HEK293 (cell line): ENCODE measurements around the gene COL6A2.
A peak's percentile ranks its signal among the peaks of the same experiment; 100 is the strongest.

ENCODE experiments used
- CTCF ChIA-PET: fragments of 350-600 bp; formaldehyde crosslinking; extraction: SDS; loops from one replicate; lab custom pipeline; 2021; ENCODE audit warnings: antibody characterized with exemption; lab: Yijun Ruan, JAX
- POLR2A ChIA-PET: fragments of 300-600 bp; formaldehyde crosslinking; extraction: SDS; loops from one replicate; lab custom pipeline; 2020; ENCODE audit warnings: antibody characterized with exemption, inconsistent platforms; lab: Yijun Ruan, JAX
- H3K27ac ChIP-seq: fragments of 200-500 bp; sonication (Bioruptor generic); 2 replicates; pipeline ENCODE4 v1.5.1; 2014; ENCODE audit warnings: low read depth, low read length, control low read depth, inconsistent platforms; ENCODE audit errors: extremely low read depth
- H3K36me3 ChIP-seq, 2 experiments: fragments of 200-500 bp in 1 of 2; sonication (Bioruptor generic) in 1 of 2; 1 replicate in 1 of 2; 2 replicates in 1 of 2; pipeline ENCODE4 v1.5.1; 2014 to 2017; ENCODE audit warnings: inconsistent platforms in 2 of 2, low read length in 2 of 2; ENCODE audit not compliant: control insufficient read depth in 2 of 2, insufficient read depth in 1 of 2
- H3K4me1 ChIP-seq: fragments of 200-500 bp; sonication (Bioruptor generic); 2 replicates; pipeline ENCODE4 v1.5.1; 2014; ENCODE audit warnings: mild to moderate bottlenecking, low read length, inconsistent platforms; ENCODE audit not compliant: control insufficient read depth, insufficient read depth
- H3K4me3 ChIP-seq: 2 replicates; pipeline ENCODE4 v1.5.1; 2011; ENCODE audit warnings: low read depth, mild to moderate bottlenecking, control low read depth, low read length, moderate library complexity
- H3K9me3 ChIP-seq: fragments of 200-500 bp; sonication (Bioruptor generic); 2 replicates; pipeline ENCODE4 v1.5.1; 2014; ENCODE audit warnings: low read depth, low read length, inconsistent platforms; ENCODE audit not compliant: control insufficient read depth, insufficient read depth
- GLIS2 ChIP-seq: fragments of 450-650 bp; formaldehyde crosslinking; IDR thresholded peaks from 2 replicates; pipeline ENCODE4 v1.5.1; 2016; ENCODE audit warnings: missing biosample characterization, missing genetic modification characterization
- OVOL3 ChIP-seq: fragments of 450-650 bp; formaldehyde crosslinking; IDR thresholded peaks from 2 replicates; pipeline ENCODE4 v1.5.1; 2016; ENCODE audit warnings: missing biosample characterization, missing genetic modification characterization
- PRDM1 ChIP-seq: fragments of 450-650 bp; formaldehyde crosslinking; IDR thresholded peaks from 2 replicates; pipeline ENCODE4; 2016; ENCODE audit warnings: missing biosample characterization, missing genetic modification characterization
- SP7 ChIP-seq: fragments of 450-650 bp; formaldehyde crosslinking; IDR thresholded peaks from 2 replicates; pipeline ENCODE4 v1.5.1; 2016; ENCODE audit warnings: missing biosample characterization, missing genetic modification characterization
- ZBTB49 ChIP-seq: fragments of 450-650 bp; formaldehyde crosslinking; IDR thresholded peaks from 2 replicates; pipeline ENCODE4 v1.5.1; 2016; ENCODE audit warnings: missing biosample characterization, missing genetic modification characterization, low read depth
- ZFHX2 ChIP-seq: fragments of 450-650 bp; formaldehyde crosslinking; conservative IDR thresholded peaks from 2 replicates; pipeline ENCODE4 v1.5.1; 2016; ENCODE audit warnings: missing biosample characterization, missing genetic modification characterization
- ZFP41 ChIP-seq: fragments of 450-650 bp; formaldehyde crosslinking; IDR thresholded peaks from 2 replicates; pipeline ENCODE4 v1.5.1; 2016; ENCODE audit warnings: missing biosample characterization, missing genetic modification characterization, borderline replicate concordance
- ZIC2 ChIP-seq: fragments of 450-650 bp; formaldehyde crosslinking; IDR thresholded peaks from 2 replicates; pipeline ENCODE4 v1.5.1; 2016; ENCODE audit warnings: missing biosample characterization, missing genetic modification characterization
- ZNF10 ChIP-seq: fragments of 450-650 bp; formaldehyde crosslinking; IDR thresholded peaks from 2 replicates; pipeline ENCODE4 v1.5.1; 2017; ENCODE audit warnings: missing biosample characterization, missing genetic modification characterization
- ZNF155 ChIP-seq: fragments of 450-650 bp; formaldehyde crosslinking; IDR thresholded peaks from 2 replicates; pipeline ENCODE4 v1.5.1; 2016; ENCODE audit warnings: missing biosample characterization, missing genetic modification characterization
- ZNF223 ChIP-seq: fragments of 450-650 bp; formaldehyde crosslinking; IDR thresholded peaks from 2 replicates; pipeline ENCODE4 v1.5.1; 2016; ENCODE audit warnings: missing biosample characterization, missing genetic modification characterization
- ZNF23 ChIP-seq: fragments of 450-650 bp; formaldehyde crosslinking; IDR thresholded peaks from 2 replicates; pipeline ENCODE4 v1.5.1; 2016; ENCODE audit warnings: missing biosample characterization, missing genetic modification characterization, borderline replicate concordance
- ZNF280C ChIP-seq: fragments of 450-650 bp; formaldehyde crosslinking; IDR thresholded peaks from 2 replicates; pipeline ENCODE4 v1.5.1; 2016; ENCODE audit warnings: missing biosample characterization, missing genetic modification characterization
- ZNF311 ChIP-seq: fragments of 450-650 bp; formaldehyde crosslinking; IDR thresholded peaks from 2 replicates; pipeline ENCODE4 v1.5.1; 2017; ENCODE audit warnings: missing biosample characterization, missing genetic modification characterization, borderline replicate concordance
- ZNF426 ChIP-seq: fragments of 450-650 bp; formaldehyde crosslinking; IDR thresholded peaks from 2 replicates; pipeline ENCODE4 v1.5.1; 2017; ENCODE audit warnings: missing biosample characterization, missing genetic modification characterization, mild to moderate bottlenecking, inconsistent platforms, moderate library complexity
- ZNF530 ChIP-seq: fragments of 450-650 bp; formaldehyde crosslinking; IDR thresholded peaks from 2 replicates; pipeline ENCODE4 v1.5.1; 2016; ENCODE audit warnings: low read depth, missing biosample characterization, missing genetic modification characterization
- ZNF544 ChIP-seq: fragments of 450-650 bp; formaldehyde crosslinking; IDR thresholded peaks from 2 replicates; pipeline ENCODE4 v1.5.0; 2017; ENCODE audit warnings: missing biosample characterization, missing genetic modification characterization
- ZNF571 ChIP-seq: fragments of 450-650 bp; formaldehyde crosslinking; IDR thresholded peaks from 2 replicates; pipeline ENCODE4 v1.5.0; 2017; ENCODE audit warnings: missing biosample characterization, missing genetic modification characterization
- ZNF660 ChIP-seq: fragments of 450-650 bp; IDR thresholded peaks from 2 replicates; pipeline ENCODE4 v1.5.1; 2018; ENCODE audit warnings: missing biosample characterization, mild to moderate bottlenecking, missing genetic modification characterization
- ZSCAN23 ChIP-seq: fragments of 450-650 bp; formaldehyde crosslinking; IDR thresholded peaks from 2 replicates; pipeline ENCODE4 v1.5.1; 2016; ENCODE audit warnings: missing biosample characterization, missing genetic modification characterization
- ZSCAN30 ChIP-seq: fragments of 450-650 bp; IDR thresholded peaks from 2 replicates; pipeline ENCODE4 v1.5.1; 2018; ENCODE audit warnings: missing biosample characterization, mild to moderate bottlenecking, missing genetic modification characterization, moderate library complexity
- TF ChIP-seq, protein P1 (sequence below): fragments of 450-650 bp; formaldehyde crosslinking; IDR thresholded peaks from 2 replicates; pipeline ENCODE4 v1.5.1; 2016; ENCODE audit warnings: missing biosample characterization, missing genetic modification characterization
- TF ChIP-seq, protein P2 (sequence below): fragments of 450-650 bp; formaldehyde crosslinking; IDR thresholded peaks from 2 replicates; pipeline ENCODE4 v1.5.1; 2016; ENCODE audit warnings: missing biosample characterization, missing genetic modification characterization

COL6A2 gene

GRCh38 chr21:46157396-46157986 lies 59.6 kb downstream of the COL6A2 start:
- no peaks in the 10 kb centered on the region for H3K9me3 ChIP-seq
- CTCF ChIA-PET: interaction anchor here (0.9 kb wide), 1 partner anchor 14 kb away, joined by 4 read pairs; no protein-coding TSS in a partner anchor
- TF ChIP-seq PRDM1 (tag by site-specific recombination) (no peak), GLIS2 (tag by site-specific recombination) (0 out of 2 replicates have a peak, but pooled peaks have one; percentile 8)
- TF ChIP-seq, all 188 proteins: peak for 1
- Histone ChIP-seq H3K4me1 (no peaks in the 10 kb centered on the region), H3K4me3 (no peak overlapping the region), H3K36me3 (no peaks in the 10 kb centered on the region), H3K27ac (no peak overlapping the region)
- POLR2A ChIA-PET: interaction anchor here (0.7 kb wide), 1 partner anchor 71 kb away, joined by 3 read pairs; the partner anchor contains the start of gene LSS

DNA sequence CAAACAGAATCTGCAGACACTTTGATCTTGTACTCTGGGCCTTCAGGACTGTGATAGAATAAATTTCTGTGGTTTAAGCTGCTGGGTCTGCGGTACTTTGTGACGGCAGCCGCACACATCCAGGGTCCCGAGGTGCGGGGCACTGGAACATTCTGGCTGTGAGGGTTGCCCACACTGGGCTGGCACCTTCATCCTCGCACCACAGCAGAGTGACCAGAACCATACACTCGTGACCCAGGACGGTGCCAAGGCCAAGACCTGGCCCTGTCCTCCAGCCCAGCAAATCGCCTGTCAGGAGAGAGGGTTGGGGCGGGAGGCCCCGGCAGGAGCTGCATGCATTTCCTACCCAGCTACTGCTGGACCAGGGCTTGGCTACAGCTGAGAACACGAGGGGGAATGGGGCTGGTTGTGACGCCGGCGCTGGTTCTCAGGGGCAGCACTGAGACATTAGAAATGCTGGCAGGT lies 60.1 kb downstream of the COL6A2 start:
- no peaks in the 10 kb centered on the region for H3K9me3 ChIP-seq
- POLR2A ChIA-PET: interaction anchor here (0.7 kb wide), 1 partner anchor 71 kb away, joined by 3 read pairs; the partner anchor contains the start of gene LSS
- TF ChIP-seq OVOL3 (tag by site-specific recombination) (no peak), ZNF544 (tag by site-specific recombination) (no peak), ZSCAN30 (no peak), ZNF10 (tag by site-specific recombination) (no peak), ZNF311 (no peak), ZSCAN23 (tag by site-specific recombination) (no peak), SP7 (no peak), ZFP41 (tag by site-specific recombination) (no peak), ZNF660 (tag by site-specific recombination) (no peak), ZIC2 (tag by site-specific recombination) (no peak), ZFHX2 (tag by site-specific recombination) (no peak), ZNF155 (tag by site-specific recombination) (no peak), ZNF530 (tag by site-specific recombination) (no peak), ZNF223 (tag by site-specific recombination) (no peak), ZBTB49 (tag by site-specific recombination) (no peak)
- TF ChIP-seq, protein P1, sequence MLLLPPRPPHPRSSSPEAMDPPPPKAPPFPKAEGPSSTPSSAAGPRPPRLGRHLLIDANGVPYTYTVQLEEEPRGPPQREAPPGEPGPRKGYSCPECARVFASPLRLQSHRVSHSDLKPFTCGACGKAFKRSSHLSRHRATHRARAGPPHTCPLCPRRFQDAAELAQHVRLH (tag by site-specific recombination): no peak
- H3K27ac ChIP-seq: no peak overlapping the region
- CTCF ChIA-PET: interaction anchor here (0.6 to 0.9 kb wide), 3 partner anchors 11 to 50 kb away, joined by 4 read pairs; no protein-coding TSS in a partner anchor
- no peaks in the 10 kb centered on the region for H3K4me1 ChIP-seq
- H3K4me3 ChIP-seq: no peak overlapping the region
- no peaks in the 10 kb centered on the region for H3K36me3 ChIP-seq

DNA sequence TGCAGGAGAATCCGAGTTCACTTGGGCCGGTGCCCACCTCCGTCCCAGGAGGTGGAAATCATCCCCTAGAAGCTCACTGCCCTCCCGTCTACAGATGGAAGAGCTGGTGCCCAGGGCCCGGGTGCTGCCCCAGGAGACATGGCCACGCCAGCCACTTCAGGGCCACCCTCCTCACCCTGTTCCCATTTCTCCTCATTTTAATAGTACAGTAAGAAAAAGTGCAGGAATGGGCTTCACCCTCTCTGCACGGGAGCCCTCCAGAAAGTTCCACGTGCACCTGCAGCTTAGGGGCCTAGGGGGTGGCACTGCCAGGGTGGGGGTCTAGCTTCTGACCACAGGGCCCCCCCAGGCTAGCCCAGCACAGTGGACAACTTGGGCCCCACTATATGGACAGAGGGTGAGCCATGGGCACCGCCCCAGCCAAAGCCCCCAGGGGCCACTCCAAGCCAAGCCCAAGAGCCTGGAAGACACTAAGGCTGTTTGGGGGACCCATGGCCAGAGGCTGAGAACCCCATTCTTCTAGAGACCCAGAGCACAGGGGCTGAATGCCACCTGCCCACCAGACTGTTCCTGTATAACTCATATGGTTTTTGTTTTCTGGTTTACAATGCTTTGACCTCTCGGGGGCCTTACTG lies 60.9 kb downstream of the COL6A2 start:
- ChIA-PET CTCF (interaction anchor here (0.6 to 0.9 kb wide), 4 partner anchors 12 to 65 kb away, joined by 3 to 4 read pairs (median 4); no protein-coding TSS in a partner anchor), POLR2A (interaction anchor here (0.6 kb wide), 1 partner anchor 56 kb away, joined by 4 read pairs; no protein-coding TSS in a partner anchor)
- TF ChIP-seq ZNF426 (tag by site-specific recombination) (no peak), ZNF571 (tag by site-specific recombination) (no peak), ZNF280C (tag by site-specific recombination) (no peak), ZNF23 (tag by site-specific recombination) (no peak)
- TF ChIP-seq, protein P2, sequence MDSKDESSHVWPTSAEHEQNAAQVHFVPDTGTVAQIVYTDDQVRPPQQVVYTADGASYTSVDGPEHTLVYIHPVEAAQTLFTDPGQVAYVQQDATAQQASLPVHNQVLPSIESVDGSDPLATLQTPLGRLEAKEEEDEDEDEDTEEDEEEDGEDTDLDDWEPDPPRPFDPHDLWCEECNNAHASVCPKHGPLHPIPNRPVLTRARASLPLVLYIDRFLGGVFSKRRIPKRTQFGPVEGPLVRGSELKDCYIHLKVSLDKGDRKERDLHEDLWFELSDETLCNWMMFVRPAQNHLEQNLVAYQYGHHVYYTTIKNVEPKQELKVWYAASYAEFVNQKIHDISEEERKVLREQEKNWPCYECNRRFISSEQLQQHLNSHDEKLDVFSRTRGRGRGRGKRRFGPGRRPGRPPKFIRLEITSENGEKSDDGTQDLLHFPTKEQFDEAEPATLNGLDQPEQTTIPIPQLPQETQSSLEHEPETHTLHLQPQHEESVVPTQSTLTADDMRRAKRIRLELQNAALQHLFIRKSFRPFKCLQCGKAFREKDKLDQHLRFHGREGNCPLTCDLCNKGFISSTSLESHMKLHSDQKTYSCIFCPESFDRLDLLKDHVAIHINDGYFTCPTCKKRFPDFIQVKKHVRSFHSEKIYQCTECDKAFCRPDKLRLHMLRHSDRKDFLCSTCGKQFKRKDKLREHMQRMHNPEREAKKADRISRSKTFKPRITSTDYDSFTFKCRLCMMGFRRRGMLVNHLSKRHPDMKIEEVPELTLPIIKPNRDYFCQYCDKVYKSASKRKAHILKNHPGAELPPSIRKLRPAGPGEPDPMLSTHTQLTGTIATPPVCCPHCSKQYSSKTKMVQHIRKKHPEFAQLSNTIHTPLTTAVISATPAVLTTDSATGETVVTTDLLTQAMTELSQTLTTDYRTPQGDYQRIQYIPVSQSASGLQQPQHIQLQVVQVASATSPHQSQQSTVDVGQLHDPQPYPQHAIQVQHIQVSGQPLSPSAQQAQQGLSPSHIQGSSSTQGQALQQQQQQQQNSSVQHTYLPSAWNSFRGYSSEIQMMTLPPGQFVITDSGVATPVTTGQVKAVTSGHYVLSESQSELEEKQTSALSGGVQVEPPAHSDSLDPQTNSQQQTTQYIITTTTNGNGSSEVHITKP: peak; percentile 44; the same call in 1 of the 2 replicates

More for the DNA sequence above, 60.9 kb downstream of the COL6A2 start:
- Histone ChIP-seq H3K27ac (no peak overlapping the region), H3K4me3 (no peak overlapping the region), H3K9me3 (no peaks in the 10 kb centered on the region), H3K4me1 (no peaks in the 10 kb centered on the region), H3K36me3 (no peaks in the 10 kb centered on the region)
